ENCODE measurements around the gene LRRIQ1.

LRRIQ1 gene

DNA sequence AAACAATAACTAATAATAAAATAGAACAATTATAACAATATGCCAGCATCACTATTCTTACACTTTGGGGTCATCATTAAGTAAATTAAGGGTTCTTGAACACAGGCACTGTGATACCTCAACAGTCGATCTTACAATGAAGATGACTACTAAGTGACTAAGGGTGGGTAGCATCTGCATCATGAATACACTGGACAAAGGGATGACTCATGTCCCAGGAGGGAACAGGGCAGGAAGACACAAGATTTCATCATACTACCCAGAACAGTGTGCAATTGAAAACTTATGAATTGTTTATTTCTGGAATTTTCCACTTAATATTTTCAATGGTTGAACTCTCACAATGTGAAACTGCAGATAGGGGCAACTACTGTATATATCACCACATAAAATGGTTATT, 19.7 kb upstream of the LRRIQ1 start:
- Mint-ChIP-seq H3K27ac (ENCODE audit: low read depth) (no peak overlapping the region), H3K9me3 (peaks cover 8% of the 10 kb centered on the region), H3K4me1 (no peaks in the 10 kb centered on the region), H3K27me3 (no peaks in the 10 kb centered on the region), H3K36me3 (ENCODE audit: insufficient read depth) (no peaks in the 10 kb centered on the region), H3K4me3 (no peak overlapping the region)
- no peak for DNase-seq (ENCODE audit: low spot score in 2 of 2)
- ATAC-seq (replicated peaks; ENCODE audit: extremely low read depth, poor library complexity, severe bottlenecking): no peak

DNA sequence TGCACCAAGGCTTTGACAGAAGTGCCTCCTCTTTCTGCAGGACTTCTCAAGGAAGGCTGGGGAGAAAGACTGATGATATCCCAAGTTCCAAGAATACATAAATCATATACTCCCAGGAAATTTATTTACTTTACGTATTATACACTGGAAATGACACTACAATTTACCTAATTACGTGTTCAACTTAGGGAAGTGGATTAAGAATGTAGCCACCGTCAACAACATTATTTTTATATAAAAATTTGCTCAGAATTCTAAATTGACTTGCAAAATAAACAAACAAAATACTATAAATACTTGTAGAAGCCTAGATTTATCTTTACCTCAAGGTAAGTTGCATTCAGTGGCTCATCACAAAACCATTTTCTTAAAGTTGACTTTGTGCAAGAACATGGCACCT, 19.0 kb upstream of the LRRIQ1 start:
- H3K9me3 Mint-ChIP-seq: peaks cover 6% of the 10 kb centered on the region
- no peak for DNase-seq (ENCODE audit: low spot score in 2 of 2)
- H3K27ac Mint-ChIP-seq (ENCODE audit: low read depth): no peak overlapping the region
- no peaks in the 10 kb centered on the region for H3K36me3 Mint-ChIP-seq (ENCODE audit: insufficient read depth)
- no peaks in the 10 kb centered on the region for H3K27me3 Mint-ChIP-seq
- H3K4me3 Mint-ChIP-seq: no peak overlapping the region
- ATAC-seq (replicated peaks; ENCODE audit: extremely low read depth, poor library complexity, severe bottlenecking): no peak
- H3K4me1 Mint-ChIP-seq: no peaks in the 10 kb centered on the region

DNA sequence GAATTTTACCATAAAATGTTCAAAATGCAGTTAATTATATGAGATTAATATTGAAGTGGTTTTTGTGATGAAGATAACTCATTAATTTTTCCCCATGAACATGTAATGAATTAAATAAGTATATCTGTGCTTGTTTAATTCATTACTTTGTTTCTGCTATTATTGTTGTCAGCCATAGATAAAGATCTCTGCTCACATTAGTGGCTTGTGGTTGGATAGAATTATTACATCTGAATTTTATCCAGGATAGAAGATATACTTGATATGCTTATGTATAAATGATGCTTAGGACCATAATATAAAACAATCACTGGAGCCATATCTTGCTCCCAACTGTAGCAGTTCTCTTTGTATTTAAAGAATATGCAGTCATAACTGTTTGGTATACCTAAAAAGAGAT, 18.5 kb upstream of the LRRIQ1 start:
- Mint-ChIP-seq H3K9me3 (peaks cover 1% of the 10 kb centered on the region), H3K27me3 (no peaks in the 10 kb centered on the region), H3K4me1 (no peaks in the 10 kb centered on the region), H3K4me3 (no peak overlapping the region), H3K36me3 (ENCODE audit: insufficient read depth) (no peaks in the 10 kb centered on the region), H3K27ac (ENCODE audit: low read depth) (no peak overlapping the region)
- no peak for DNase-seq (ENCODE audit: low spot score in 2 of 2)
- ATAC-seq (replicated peaks; ENCODE audit: extremely low read depth, poor library complexity, severe bottlenecking): no peak

DNA sequence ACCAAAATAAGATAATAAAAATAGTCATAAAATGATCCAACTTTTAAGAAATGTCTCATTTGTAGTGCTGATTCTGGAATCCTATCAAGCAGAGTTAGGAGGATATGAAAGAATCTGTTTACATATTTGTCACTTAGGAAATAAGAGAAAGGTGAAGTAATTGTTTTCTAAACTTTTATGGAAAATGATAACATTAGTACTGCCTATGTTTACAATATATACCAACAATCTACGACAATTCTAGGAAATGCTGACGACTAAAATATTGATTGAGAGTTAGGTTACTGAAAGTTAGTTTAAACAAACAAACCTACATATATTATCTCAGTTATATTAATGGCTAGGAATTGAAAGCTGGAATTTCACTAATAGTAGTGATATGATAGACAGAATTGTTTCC, 18.1 kb upstream of the LRRIQ1 start:
- DNase-seq (ENCODE audit: low spot score in 2 of 2) (no peak), ATAC-seq (replicated peaks; ENCODE audit: extremely low read depth, poor library complexity, severe bottlenecking) (no peak)
- H3K36me3 Mint-ChIP-seq (ENCODE audit: insufficient read depth): no peaks in the 10 kb centered on the region
- H3K9me3 Mint-ChIP-seq: peaks cover under 1% of the 10 kb centered on the region
- no peak overlapping the region for H3K4me3 Mint-ChIP-seq
- H3K27ac Mint-ChIP-seq (ENCODE audit: low read depth): no peak overlapping the region
- H3K27me3 Mint-ChIP-seq: no peaks in the 10 kb centered on the region
- H3K4me1 Mint-ChIP-seq: no peaks in the 10 kb centered on the region

DNA sequence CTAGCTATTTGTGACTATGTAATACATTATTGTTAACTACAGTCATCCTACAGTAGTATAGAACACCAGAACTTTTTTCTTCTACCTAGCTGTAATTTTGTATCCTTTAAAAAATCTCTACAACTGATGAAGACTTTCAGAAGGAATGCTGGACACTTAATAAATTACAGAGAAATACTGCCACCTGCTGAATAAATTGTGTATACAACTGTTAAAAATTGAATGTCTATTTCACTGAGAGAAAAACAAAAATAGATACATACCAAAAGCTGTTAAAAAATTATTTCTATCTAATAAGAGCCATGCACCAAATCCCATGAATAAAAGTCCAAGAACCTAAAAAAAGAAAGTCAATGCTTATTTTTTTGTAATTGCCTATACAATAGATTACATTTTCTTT, 6.7 kb upstream of the LRRIQ1 start:
- ATAC-seq (replicated peaks; ENCODE audit: extremely low read depth, poor library complexity, severe bottlenecking): no peak
- H3K27ac Mint-ChIP-seq (ENCODE audit: low read depth): no peak overlapping the region
- no peak for DNase-seq (ENCODE audit: low spot score in 2 of 2)
- H3K36me3 Mint-ChIP-seq (ENCODE audit: insufficient read depth): no peaks in the 10 kb centered on the region
- H3K4me1 Mint-ChIP-seq: no peaks in the 10 kb centered on the region
- no peak overlapping the region for H3K4me3 Mint-ChIP-seq
- peaks cover 6% of the 10 kb centered on the region for H3K9me3 Mint-ChIP-seq
- no peaks in the 10 kb centered on the region for H3K27me3 Mint-ChIP-seq

DNA sequence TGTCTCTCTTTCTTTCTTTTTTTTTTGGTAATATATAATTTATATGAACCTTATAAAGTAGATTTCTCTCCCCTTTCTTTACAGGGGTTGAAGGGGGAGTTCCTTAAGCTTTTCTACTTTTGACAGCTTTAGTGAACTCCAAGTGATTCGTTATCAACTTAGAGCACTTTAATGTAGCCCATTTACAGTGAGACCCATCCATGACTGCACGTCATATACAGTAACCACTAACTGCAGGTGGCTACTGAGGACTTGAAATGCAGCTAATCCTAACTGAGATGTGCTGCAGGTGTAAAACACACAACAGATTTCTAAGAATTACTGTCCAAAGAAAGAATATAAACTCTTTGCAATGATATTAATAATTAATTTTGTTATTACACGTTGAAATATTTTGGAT, 582 bp downstream of the LRRIQ1 start:
- no peaks in the 10 kb centered on the region for H3K27me3 Mint-ChIP-seq
- ATAC-seq (replicated peaks; ENCODE audit: extremely low read depth, poor library complexity, severe bottlenecking): no peak

DNA sequence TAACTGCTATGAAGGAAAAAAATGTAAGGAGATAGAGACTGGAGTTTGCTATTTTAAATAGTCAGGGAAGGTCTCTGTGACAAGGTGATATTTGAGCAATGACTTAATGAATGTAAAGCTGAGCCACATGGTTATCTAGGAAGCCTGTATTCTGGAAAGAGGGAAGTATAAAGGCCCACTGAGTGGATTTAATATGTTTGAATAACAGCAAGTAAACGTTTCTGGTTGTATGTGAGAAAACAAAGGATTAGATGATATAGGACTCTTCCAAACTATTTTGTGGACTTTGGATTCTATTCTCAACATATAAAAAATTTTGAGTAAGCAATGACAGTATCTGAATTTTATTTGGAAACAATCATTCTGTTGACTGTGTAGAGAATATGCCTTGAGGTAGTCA, 5.2 kb downstream of the LRRIQ1 start:
- DNase-seq (ENCODE audit: low spot score in 2 of 2) (no peak), ATAC-seq (replicated peaks; ENCODE audit: extremely low read depth, poor library complexity, severe bottlenecking) (no peak)
- no peak overlapping the region for H3K27ac Mint-ChIP-seq (ENCODE audit: low read depth)
- peaks cover 10% of the 10 kb centered on the region for H3K9me3 Mint-ChIP-seq
- H3K27me3 Mint-ChIP-seq: no peaks in the 10 kb centered on the region
- no peaks in the 10 kb centered on the region for H3K4me1 Mint-ChIP-seq
- H3K4me3 Mint-ChIP-seq: no peak overlapping the region
- H3K36me3 Mint-ChIP-seq (ENCODE audit: insufficient read depth): no peaks in the 10 kb centered on the region

More for the DNA sequence above, 582 bp downstream of the LRRIQ1 start:
- H3K4me3 Mint-ChIP-seq: no peak overlapping the region
- H3K9me3 Mint-ChIP-seq: peaks cover 14% of the 10 kb centered on the region
- H3K36me3 Mint-ChIP-seq (ENCODE audit: insufficient read depth): no peaks in the 10 kb centered on the region
- H3K4me1 Mint-ChIP-seq: no peaks in the 10 kb centered on the region
- no peak for DNase-seq (ENCODE audit: low spot score in 2 of 2)
- H3K27ac Mint-ChIP-seq (ENCODE audit: low read depth): no peak overlapping the region

DNA sequence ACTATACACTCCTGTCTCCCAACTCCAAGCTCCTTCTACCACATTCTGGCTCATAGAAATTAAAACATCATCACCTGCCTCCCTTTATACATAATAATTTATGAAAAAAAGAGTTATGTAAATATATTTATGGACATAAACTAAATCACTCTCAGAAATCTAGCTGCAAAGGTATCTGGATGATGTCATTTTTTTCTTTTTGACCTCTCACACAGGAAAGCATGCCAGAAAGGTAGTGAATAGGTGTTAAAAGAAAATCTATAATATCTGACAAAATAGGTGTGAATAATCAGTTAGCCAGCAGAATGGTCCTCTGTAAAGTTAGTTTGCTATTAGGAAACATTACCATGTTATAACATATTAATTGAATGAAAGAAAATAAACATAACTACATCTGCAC, 7.7 kb downstream of the LRRIQ1 start:
- H3K36me3 Mint-ChIP-seq (ENCODE audit: insufficient read depth): no peaks in the 10 kb centered on the region
- H3K27me3 Mint-ChIP-seq: no peaks in the 10 kb centered on the region
- DNase-seq (ENCODE audit: low spot score in 2 of 2) (no peak), ATAC-seq (replicated peaks; ENCODE audit: extremely low read depth, poor library complexity, severe bottlenecking) (no peak)
- H3K9me3 Mint-ChIP-seq: peaks cover 10% of the 10 kb centered on the region
- no peak overlapping the region for H3K4me3 Mint-ChIP-seq
- H3K4me1 Mint-ChIP-seq: no peaks in the 10 kb centered on the region
- no peak overlapping the region for H3K27ac Mint-ChIP-seq (ENCODE audit: low read depth)

DNA sequence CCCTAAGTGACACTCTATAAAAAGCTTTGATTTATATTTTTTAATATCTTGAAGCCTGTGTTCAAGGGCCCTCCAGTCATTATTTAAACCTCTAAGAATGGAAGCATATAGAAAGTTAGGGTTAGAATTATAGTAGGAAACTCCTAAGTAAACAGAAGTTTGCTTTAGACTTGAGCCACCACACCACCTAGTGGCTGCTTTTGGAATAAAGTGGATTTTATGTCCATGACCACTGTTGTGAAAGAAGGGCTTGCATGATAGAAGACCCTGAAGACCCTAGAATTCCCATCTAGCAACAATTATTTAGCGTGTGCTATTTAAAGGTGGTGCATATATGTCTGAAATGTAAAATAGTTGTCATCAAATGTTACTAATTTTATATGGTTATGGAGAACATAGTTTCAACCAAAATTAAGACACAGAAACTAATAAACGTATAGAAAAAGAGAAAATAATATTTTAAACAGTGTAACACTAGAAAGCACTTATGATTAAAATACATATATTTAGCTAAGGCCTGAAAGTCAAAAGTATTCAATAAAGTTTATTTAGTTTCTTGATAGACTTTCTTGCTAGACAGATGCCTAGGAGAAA, 21.3 kb downstream of the LRRIQ1 start:
- H3K36me3 Mint-ChIP-seq (ENCODE audit: insufficient read depth): no peaks in the 10 kb centered on the region
- H3K4me3 Mint-ChIP-seq: no peak overlapping the region
- H3K27me3 Mint-ChIP-seq: no peaks in the 10 kb centered on the region
- no peaks in the 10 kb centered on the region for H3K4me1 Mint-ChIP-seq
- H3K27ac Mint-ChIP-seq (ENCODE audit: low read depth): no peak overlapping the region
- DNase-seq (ENCODE audit: low spot score in 2 of 2) (no peak), ATAC-seq (replicated peaks; ENCODE audit: extremely low read depth, poor library complexity, severe bottlenecking) (no peak)
- H3K9me3 Mint-ChIP-seq: peaks cover 5% of the 10 kb centered on the region

DNA sequence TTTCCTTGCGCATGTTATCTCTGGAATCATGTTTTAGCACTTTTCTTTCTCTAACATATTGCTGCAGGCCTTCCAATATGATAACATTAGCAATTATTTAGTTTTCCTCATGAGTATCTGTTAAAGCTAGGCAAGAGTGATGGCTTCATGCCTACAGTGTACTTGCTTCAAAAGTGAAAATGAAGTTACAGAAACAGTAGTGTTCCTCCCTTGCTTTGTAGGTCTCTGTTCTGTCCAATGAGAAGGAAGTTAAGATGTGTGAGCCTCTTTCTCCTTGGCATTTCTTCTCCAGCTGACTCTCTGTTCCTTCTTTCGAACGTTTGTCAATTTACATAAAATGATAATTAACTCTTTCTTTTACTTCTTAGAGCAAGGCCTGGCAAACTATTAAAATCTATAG, 22.2 kb downstream of the LRRIQ1 start:
- Mint-ChIP-seq H3K27ac (ENCODE audit: low read depth) (no peak overlapping the region), H3K4me3 (no peak overlapping the region), H3K9me3 (no peaks in the 10 kb centered on the region), H3K27me3 (no peaks in the 10 kb centered on the region), H3K4me1 (no peaks in the 10 kb centered on the region), H3K36me3 (ENCODE audit: insufficient read depth) (no peaks in the 10 kb centered on the region)
- ATAC-seq (replicated peaks; ENCODE audit: extremely low read depth, poor library complexity, severe bottlenecking) (no peak), DNase-seq (ENCODE audit: low spot score in 2 of 2) (no peak)

DNA sequence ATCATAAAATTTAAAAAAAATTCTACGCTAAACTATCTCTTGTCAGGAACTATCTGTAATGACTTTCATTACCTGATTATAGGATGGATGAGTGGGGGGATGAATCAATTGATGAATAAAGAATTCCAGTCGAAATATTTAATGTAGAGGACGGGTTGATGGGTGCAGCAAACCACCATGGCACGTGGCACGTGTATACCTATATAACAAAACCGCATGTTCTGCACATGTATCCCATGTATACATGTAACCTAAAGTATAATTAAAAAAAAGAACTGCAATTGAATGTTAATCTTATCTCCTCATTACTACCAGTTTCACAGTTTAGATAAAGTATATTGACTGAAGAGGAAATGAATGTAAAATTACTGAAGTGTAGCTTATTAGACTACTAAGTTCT, 23.4 kb downstream of the LRRIQ1 start:
- Mint-ChIP-seq H3K4me1 (no peaks in the 10 kb centered on the region), H3K27ac (ENCODE audit: low read depth) (no peak overlapping the region), H3K36me3 (ENCODE audit: insufficient read depth) (no peaks in the 10 kb centered on the region), H3K4me3 (no peak overlapping the region), H3K27me3 (no peaks in the 10 kb centered on the region), H3K9me3 (no peaks in the 10 kb centered on the region)
- DNase-seq (ENCODE audit: low spot score in 2 of 2) (no peak), ATAC-seq (replicated peaks; ENCODE audit: extremely low read depth, poor library complexity, severe bottlenecking) (no peak)

DNA sequence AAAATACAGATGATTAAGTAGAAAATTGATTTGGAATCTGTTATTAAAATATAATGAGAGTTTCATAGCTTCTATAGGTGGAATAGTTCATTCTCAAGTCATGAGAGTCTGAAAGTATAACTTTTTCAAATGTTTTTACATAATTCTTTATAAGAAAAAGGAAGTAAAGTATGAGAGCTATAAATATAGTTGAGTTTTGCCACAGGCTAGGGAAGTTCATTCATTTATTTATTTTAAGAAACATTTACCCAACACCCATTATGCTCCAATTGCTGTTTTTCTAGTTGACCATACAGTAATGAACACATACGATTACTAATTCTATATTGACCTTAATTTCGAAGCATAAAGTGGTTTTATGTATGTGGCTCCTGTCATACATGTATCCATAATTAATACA, 24.8 kb downstream of the LRRIQ1 start:
- Mint-ChIP-seq H3K27me3 (no peaks in the 10 kb centered on the region), H3K27ac (ENCODE audit: low read depth) (no peak overlapping the region), H3K36me3 (ENCODE audit: insufficient read depth) (peaks cover 2% of the 10 kb centered on the region), H3K9me3 (no peaks in the 10 kb centered on the region), H3K4me3 (no peak overlapping the region), H3K4me1 (no peaks in the 10 kb centered on the region)
- ATAC-seq (replicated peaks; ENCODE audit: extremely low read depth, poor library complexity, severe bottlenecking): no peak
- no peak for DNase-seq (ENCODE audit: low spot score in 2 of 2)

DNA sequence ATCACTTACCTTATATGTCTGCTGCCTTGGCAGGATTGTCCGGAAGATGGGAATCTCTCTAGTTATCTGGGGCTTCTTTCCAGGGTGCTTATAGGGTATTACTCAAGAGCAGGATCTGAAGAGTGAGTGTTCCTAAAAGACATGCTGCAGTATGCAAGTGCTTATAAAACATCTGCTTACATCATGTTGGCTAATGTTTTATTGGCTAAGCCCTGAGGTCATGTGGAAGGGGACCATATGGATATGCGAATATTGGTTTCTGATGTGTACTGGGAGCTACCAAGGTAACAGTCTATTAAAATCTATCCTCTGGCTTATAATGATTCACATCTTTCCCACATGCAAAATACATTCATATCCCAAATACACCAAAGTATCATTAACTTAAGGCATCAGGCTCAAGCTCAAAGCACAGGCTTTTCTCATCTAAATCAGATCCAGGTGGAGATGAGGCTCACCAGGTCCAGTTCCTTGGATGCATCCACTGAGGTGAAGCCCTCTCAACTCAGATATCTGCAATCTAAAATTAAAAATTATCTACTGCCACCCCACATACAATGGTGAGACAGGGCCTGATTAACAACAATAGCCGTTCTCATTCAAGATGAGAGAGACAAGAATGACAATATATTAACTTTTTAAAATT, 29.8 kb downstream of the LRRIQ1 start:
- no peak for DNase-seq (ENCODE audit: low spot score in 2 of 2)
- no peak for ATAC-seq (replicated peaks; ENCODE audit: extremely low read depth, poor library complexity, severe bottlenecking)
- Mint-ChIP-seq H3K9me3 (peaks cover 6% of the 10 kb centered on the region), H3K27ac (ENCODE audit: low read depth) (no peak overlapping the region), H3K27me3 (no peaks in the 10 kb centered on the region), H3K36me3 (ENCODE audit: insufficient read depth) (peaks cover 2% of the 10 kb centered on the region), H3K4me1 (no peaks in the 10 kb centered on the region), H3K4me3 (no peak overlapping the region)
